Right renal pelvis (tissue), 4 donors: ENCODE data around the gene SLC15A2. TPM values are rescaled to one million over a fixed set of nuclear protein-coding genes. Genes with fewer than 3 reads are reported as not detected.

Experiments used
- DNase-seq, 4 donors: peaks; one replicate each; pipeline ENCODE4 v3.0.0-alpha.2; 2013; ENCODE audit warnings: low read depth in 4 of 4, low spot score in 3 of 4, missing footprints in 1 of 4
- polyA plus RNA-seq, 4 donors: library from polyadenylated mRNA; unstranded; fragments of 120-200 nt; gene quantifications; one replicate each; pipeline ENCODE4 v1.2.1, GENCODE V29; 2013; ENCODE audit not compliant: insufficient read length in 4 of 4

Gene SLC15A2
- polyA plus RNA-seq, 4 donors = 9.5 to 15.5 (median 11.7) TPM

- DNase-seq = no peak
Observed at GRCh38 chr3:121979246-121979645, 85.0 kb downstream of the SLC15A2 start.

- no peak for DNase-seq
Observed at GRCh38 chr3:121979734-121980449, 85.7 kb downstream of the SLC15A2 start.

- DNase-seq = no peak
Observed at GRCh38 chr3:121980450-121980796, 86.2 kb downstream of the SLC15A2 start.

- DNase-seq = no peak
Observed at GRCh38 chr3:121981473-121981872, 87.3 kb downstream of the SLC15A2 start.

- DNase-seq = no peak
Observed at GRCh38 chr3:121985846-121986245, 91.6 kb downstream of the SLC15A2 start.

GRCh38 chr3:121988146-121988545 lies 93.9 kb downstream of the SLC15A2 start:
- DNase-seq = no peak

- no peak for DNase-seq
Observed at GRCh38 chr3:121989943-121990342, 95.7 kb downstream of the SLC15A2 start.

GRCh38 chr3:121992601-121993560 lies 98.7 kb downstream of the SLC15A2 start:
- no peak for DNase-seq

Other genes with a start within 250 kb of the SLC15A2 start
- gene HCLS1, start 233.5 kb upstream of the SLC15A2 start, polyA plus RNA-seq = 1 to 10 TPM; 5.3 to 7.3 (median 6.4) TPM
- 10 to 100 TPM; 72.8 to 81.5 (median 75.5) TPM for gene GOLGB1, start 144.7 kb upstream of the SLC15A2 start, polyA plus RNA-seq
- 10 to 100 TPM; 30.2 to 41.9 (median 36.2) TPM for gene IQCB1, start 59.3 kb upstream of the SLC15A2 start, polyA plus RNA-seq
- gene EAF2, start 59.2 kb upstream of the SLC15A2 start, polyA plus RNA-seq = 10 to 100 TPM in 1 of 4 donors, 1 to 10 TPM in 3; 7.4 to 11.2 (median 8.6) TPM
- 10 to 100 TPM in 1 of 4 donors, 1 to 10 TPM in 3; 8.2 to 10.5 (median 8.9) TPM for gene ILDR1, start 127.8 kb downstream of the SLC15A2 start, polyA plus RNA-seq
- gene CD86, start 161.0 kb downstream of the SLC15A2 start, polyA plus RNA-seq = 1 to 10 TPM; 1.8 to 2.9 (median 2.3) TPM